HG02943 (cell line): ENCODE results near the gene ALK.

ENCODE experiments used
- ATAC-seq: cut with Tn5 transposase; IDR thresholded peaks from one replicate; pipeline ENCODE4 v1.9.1; 2021; ENCODE audit warnings: mild to moderate bottlenecking, low read depth, moderate library complexity; ENCODE audit not compliant: unreplicated experiment

The ALK gene

GRCh38 chr2:29559578-29559977, 361.8 kb downstream of the ALK start:
- no peak for ATAC-seq

DNA sequence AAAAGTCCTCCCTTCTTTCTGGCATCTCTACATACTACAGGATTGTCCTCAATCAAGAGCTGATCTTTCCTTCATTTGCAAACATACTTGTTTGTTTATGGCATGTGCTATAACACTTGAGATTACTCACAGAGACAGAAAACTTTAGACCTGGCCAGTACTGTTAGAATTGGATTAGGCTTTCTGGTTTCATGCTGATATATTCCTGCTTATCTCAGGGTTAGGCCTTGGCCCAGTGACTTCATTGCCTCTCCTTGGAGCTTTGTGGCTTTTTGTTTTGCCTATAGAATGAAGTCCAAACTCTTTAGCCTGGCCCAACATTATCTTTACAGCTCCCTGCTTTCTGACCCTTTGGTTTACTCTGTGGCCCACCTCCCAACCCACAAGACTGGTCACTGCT, 363.3 kb downstream of the ALK start:
- no peak for ATAC-seq

DNA sequence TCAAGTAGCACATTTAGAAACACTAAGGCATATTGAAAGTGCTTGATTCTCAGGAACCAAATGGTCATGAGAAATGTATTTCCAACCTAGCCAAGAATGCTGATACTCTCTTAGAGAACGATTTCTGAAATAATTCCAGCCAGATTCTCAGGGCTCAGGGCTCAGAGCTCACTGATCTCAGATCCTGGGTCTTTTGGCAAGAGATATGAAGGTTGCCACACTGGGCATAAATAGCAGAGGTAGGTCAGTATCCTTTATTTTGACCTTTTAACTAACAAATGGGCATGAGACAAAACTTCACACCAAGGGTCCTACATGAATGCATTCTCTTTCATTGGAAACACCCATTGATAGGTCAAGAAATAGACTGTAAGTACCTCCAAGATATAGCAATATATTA, 364.1 kb downstream of the ALK start:
- no peak for ATAC-seq

DNA sequence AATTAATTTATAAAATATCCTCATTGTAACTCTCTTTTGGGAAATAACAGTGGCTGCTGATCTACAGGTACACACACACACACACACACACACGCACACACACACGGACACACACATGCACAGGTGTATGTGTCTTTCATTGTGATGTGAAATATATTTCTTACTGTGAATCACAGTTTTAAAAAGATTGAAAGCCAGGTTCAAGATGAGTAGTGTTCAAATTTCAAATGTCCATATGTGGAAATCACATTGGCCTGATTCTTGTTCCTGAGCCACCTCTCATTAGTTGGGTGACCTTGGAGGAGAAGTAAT, 372.4 kb downstream of the ALK start:
- no peak for ATAC-seq

DNA sequence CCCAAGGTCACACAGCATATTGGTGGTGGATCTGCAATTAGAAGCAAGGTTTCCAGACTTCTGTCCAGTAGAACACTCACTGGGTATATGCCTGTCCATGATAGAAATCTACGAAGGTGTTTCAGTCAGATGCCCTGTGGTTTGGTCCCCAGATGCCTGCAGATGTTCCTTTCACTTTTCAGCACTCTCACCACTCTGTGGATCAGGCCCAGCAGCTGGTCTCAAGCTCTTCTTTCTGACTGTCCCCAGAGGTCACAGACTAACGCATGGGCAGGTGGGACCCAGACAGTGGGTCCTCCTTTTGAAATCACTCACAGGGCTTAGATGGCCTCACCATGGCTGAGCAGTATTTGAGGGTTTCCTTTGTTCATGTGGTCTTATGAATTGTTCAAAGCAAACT, 376.5 kb downstream of the ALK start:
- no peak for ATAC-seq

DNA sequence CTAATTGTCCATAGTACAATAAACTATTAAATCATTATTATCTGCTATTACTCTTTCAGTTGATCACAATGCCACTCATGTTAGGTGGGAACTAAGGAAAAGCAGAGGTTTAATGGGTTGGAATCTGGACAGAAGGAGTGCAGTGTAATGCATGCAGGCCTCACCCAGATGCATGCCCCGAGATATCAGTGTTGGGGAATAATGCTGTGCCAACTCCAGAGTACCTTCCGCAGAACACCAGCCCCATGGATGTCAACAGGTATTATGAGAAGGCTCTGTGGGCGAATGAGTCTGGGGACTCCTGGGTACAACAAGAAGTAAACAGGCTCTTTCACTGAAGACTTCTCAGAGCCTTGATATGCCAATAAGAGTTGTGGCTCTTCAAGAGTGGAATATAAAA, 377.4 kb downstream of the ALK start:
- no peak for ATAC-seq

GRCh38 chr2:29535188-29535587, 386.2 kb downstream of the ALK start:
- no peak for ATAC-seq

GRCh38 chr2:29532436-29532835, 388.9 kb downstream of the ALK start:
- ATAC-seq = no peak

- ATAC-seq = no peak
Observed at GRCh38 chr2:29531626-29532025, 389.8 kb downstream of the ALK start.

GRCh38 chr2:29530281-29530680, 391.1 kb downstream of the ALK start:
- ATAC-seq = no peak

DNA sequence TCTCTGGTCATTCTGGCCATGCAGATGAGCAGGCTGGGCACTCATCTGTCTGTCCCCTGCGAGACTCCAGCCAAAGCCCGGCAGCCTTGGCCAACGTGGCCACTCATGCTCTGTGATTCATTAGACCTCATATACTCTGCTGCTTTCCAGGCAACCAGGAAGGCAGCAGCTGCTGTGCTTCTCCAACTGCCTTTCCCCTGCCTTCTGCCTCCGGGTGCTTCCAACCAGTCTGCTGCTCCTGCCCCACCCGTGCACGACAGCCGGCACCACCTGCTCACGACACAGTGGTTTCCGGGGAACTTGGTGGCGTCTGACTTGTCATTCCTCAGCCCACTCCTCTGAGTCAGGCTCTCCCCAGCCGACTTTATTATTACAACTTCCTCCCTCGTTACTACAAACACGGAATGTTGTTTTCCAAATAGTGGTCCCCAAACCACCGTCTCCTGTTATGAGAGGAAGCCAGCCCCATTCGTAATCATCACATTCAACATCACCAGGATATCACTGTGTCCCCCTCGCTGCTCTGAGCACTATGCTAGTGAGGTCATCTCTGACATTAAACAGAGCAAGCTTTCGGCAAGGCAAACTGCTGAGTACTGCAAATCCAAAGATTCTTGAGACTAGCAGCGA, 392.4 kb downstream of the ALK start:
- ATAC-seq = no peak

- no peak for ATAC-seq
Observed at GRCh38 chr2:29528371-29528770, 393.0 kb downstream of the ALK start.

DNA sequence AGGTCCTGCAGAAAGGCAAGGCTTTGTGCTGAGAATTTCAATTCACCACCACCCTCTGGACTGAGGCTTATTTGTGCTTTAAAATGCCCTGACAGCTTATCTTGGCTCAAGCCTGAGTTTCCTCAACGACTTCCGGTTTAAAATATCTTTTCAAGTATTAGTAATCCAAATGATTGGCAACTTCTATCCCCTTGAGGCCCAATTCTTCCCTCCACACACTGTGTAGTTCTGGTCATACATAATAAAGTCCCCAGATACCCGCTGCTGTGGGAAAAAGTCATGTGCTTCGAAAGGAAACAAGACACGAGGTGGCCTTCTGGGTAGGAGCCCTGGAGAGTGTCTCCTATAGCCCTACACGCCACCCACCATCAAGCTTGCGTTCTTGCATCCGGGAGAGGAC, 393.4 kb downstream of the ALK start:
- no peak for ATAC-seq

DNA sequence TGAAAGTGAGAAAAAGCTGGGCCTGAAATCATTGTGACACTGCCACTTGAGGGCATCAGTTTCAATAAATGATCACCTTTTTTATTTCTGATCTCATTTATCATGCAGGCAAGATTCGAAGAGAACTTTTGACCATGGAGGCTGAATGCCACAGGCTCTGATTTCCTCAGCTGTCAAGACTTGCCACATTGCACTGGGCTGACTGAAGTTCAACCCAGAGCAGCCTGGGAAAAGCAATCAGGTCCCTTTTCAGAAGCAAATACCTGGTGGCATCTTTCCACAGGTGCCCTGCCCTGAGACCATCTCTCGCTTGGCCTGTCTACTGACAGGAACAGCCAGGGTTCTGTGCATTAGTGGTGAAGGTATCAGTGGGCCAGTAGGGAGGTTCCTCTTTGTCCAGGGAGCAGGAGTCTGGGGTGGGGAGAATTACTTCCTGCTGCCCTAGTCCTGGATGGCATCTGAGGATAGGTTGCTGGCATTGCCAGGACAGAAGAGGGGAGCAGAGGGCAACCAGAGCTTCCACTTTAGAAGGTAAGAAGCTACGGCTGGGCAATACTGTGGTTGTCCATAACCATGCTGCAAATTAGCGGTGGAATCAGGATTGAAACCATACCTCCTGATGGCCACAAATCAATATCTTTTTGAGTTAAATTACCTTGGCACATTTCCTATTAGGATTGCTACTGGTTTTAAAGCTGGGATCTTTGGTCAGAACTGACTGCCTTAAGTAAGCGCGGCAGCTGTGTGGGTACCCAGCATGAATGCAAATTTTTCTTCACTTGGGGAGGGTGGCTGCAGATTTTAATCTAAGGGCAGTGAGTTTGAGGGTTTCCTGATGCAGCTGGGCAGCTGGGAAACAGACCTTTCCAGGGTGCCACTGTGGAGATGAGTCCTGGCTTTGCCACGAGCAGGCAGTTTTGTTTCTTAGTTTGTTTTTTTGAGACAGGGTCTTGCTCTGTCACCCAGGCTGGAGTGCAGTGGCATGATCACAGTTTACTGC, 394.5 kb downstream of the ALK start:
- no peak for ATAC-seq

GRCh38 chr2:29525921-29526320, 395.5 kb downstream of the ALK start:
- no peak for ATAC-seq

GRCh38 chr2:29524652-29525051, 396.7 kb downstream of the ALK start:
- no peak for ATAC-seq

DNA sequence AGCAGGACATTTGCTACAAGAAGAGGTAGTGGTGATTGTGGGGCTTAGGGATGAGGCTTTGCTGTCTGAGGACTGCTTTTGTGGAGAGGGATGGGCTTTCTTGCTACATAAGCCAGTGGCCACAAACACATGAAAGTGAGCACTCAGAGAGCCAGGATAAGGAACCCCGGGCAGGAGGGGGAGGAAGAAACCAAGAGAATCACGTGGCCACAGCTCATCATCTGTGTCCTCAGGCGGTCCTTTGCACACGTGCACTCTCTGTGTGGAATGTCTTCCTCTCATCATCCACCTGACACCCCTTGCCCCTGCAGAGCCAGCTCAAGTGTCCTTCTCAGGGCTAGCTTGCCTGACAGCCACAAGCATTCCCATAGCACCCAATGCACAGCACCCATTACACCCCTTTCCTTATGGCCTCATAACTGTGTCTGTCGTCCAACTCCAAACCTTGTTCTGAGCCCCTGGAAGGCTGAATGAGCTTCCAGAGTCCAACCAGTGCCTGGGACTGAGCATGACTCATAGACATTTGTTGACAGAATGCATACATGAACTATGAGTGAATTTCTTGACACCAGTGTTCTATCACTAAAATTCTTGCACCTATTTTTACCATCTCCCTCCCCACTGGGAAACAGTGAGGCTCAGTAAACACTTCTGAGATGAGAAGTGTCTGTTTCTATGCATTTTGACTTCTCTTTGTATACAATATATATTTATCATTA, 398.3 kb downstream of the ALK start:
- no peak for ATAC-seq

- ATAC-seq = no peak
Observed at GRCh38 chr2:29520001-29520400, 401.4 kb downstream of the ALK start.

DNA sequence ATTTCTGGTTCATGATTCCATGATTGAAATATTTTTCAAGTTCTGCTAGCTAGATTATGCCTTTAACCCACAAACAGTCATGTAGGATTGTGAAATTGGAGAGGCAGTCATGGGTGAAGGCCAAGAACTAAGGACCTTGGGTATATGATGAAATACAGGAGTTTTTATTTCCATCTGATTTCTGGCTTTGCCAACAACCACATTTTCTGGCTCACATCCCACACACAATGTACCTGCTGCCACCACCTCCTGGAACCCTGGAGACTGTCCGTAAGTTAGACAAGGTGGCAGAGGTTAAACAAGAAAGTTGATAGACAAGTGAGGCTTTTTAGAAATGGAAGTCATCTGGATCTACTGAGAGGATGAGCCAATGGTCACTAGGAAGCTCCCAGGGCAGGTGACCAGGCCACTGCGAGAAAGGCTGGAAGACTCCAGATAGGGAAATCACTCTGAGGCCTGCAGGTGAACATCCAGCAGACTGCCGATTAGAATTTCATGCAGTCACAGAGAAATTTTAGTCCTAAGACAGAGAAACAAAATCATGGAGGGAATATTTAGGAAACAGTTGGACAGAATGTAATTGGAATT, 402.0 kb downstream of the ALK start:
- no peak for ATAC-seq

DNA sequence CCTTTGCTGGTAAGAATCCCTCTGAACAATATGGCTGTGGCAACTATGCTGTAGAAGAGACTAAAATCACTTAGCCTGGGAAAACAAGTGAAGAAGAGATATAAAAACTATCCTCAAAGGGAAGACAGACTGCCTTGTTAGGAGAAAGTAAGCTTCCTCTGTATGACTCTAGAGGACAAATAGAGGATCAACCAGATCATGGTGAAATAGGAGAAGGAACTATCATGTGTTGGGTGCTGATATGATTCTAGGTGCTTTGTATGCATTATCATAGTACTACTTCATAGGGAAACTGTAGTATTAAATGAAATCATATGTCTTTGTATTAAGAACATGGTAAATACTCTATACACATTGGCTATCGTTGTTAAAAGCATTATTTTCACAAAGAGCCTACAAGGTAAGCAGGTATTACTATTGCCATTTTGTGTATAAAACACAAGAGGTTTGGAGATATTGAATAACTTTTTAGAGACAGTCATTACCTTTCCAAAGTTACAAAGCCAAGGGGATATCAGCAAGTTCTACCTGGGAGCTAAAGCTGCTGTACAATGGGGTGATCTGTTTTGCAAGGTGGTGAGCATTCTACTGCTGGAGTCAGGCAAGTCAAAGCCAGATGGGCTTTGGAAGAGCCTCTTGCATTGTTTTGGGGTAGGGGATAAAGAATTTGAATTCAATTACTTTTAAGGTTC, 402.6 kb downstream of the ALK start:
- no peak for ATAC-seq

- no peak for ATAC-seq
Observed at GRCh38 chr2:29518010-29518409, 403.4 kb downstream of the ALK start.
